NCI-H2196 (cell line): ENCODE data around the gene TMEM40.
A peak's percentile ranks its signal among the peaks of the same experiment; 100 is the strongest.
"Not testable (repeated sequence)": the region's sequence is repeated elsewhere in the genome, so short reads cannot be mapped to it uniquely, and the experiment has no call there.

ENCODE experiments used
- DNase-seq: peaks from one replicate; lab custom pipeline; 2025; ENCODE audit not compliant: unreplicated experiment; lab: John Stamatoyannopoulos, UW

Gene TMEM40

DNA sequence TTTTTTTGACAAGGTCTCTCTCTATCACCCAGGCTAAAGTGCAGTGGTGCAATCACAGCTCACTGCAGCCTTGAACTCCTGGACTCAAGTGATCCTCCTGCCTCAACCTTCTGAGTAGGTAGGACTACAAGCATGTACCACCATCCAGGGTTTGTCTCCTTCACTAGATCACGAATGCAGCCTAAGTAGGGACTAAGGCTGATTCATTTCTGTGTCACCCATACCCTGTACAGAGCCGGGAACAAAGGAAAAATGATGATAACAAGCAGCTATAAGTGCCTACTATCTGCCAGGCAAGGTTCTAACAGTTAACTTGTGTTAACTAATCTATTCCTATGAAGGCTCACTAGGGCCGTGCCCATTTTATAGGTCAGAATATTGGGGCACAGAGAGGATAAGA is 7.0 kb downstream of the TMEM40 start:
- DNase-seq = no peak

DNA sequence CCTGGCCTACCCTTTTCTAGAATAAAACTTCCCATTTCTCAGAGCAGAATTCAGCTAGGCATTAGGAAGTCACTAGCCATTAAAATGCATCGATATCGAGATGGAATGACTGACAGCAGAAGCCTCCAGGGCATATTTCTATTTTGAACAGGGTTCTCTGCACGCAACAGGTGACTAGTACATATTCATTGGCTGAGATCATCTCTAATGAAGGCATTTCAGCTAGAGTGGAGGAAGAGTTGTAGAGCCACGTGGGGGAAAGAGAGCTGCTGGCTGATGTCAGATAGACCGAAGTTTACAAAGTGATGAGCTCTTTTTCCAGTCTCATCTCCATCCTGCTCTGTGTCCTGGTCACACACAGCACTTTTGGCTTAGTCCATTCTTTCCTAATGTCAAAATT is 7.5 kb downstream of the TMEM40 start:
- no peak for DNase-seq

DNA sequence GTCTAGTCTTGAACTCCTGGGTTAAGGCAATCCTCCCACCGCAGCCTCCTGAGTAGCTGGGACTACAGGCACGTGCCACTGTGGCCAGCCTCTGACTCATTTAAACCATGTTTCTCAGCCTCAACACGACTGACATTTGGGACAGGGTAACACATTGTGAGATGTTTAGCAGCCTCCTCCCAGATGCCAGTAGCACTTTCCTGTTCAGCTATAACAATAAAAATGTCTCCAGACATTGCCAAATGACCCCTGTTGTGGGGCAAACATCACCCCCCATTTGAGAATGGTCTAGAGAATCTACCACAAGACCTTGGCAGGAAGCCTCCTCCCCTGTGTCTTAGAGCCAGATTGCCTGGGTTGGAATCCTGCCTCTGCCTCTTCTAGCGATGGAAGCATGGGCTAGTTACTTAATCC is 8.4 kb downstream of the TMEM40 start:
- no peak for DNase-seq

DNA sequence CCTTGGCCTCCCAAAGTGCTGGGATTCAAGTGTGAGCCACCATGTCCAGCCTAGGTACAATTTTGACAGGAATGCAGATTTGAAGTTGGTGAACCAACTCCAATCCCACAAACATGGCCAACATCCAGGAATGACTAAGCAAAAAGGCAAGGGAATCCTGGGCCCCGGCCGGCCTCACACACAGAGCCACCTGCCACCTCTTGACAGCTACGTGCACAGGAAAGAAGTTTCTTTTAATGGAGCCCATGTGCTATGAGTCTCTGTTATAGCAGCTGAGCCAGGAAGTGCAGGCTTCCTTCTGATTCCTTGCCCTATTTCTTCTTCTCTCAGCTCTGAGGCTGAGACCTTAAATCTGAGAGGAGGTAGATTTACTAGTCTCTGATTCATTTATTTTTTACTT is 8.8 kb downstream of the TMEM40 start:
- DNase-seq = peak; percentile 30

DNA sequence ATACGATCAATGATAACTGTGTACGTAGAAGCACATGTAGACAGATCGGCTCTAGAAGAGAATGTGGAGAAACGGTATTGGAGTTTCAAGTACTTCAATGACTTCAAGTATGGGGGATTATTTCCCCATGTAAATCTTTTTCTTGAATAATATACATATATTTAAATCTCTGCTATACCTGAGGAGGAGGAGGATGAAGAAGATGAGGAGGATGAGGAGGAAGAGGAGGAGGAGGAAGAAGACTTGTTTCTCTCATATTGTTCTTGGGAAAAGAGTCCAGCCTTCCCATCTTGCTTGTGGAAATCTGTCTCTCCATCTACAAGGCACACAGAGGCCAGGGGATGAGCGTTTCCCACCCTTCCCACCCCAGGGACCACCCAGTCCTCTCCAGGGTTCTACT is 10.6 kb downstream of the TMEM40 start:
- DNase-seq = no peak

DNA sequence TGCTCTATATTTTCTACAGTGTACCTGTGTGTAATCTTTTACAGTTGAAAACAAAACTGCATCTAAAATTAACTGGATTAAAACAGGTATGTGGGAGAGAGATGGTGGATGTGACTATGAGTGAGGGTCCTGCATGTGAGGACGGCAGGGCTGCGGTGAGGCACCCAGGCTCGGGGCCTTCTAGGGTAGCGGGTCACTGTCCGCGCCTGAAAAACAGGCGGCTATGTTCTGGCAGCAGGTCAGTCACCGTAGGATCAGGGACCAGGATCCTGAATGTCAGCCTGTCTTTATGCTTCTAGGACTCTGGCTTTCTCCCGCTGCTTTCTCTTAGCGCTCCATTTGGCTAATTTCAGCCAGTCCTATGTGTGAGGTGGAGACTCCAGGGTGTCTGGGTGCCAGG is 12.6 kb downstream of the TMEM40 start:
- DNase-seq = no peak

DNA sequence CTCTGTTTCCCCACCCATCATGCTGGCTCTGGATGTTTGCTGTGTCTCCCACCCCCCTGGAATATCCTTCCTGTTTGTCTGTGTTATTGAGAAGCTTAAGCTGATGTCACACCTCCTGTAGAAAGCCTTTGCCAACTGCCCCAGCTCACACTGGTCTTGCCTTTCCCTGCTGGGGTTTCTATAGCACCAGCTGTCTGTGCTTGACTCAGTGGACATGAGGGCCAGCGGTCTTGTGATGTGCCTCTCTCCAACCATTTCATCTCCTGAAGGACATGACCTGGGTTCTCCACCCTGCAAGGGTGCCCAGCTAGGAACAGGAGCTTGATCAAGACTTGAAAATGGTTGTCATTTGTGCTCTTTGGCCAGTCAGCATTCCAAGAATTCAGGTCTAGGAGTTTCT is 14.7 kb downstream of the TMEM40 start:
- DNase-seq = no peak

DNA sequence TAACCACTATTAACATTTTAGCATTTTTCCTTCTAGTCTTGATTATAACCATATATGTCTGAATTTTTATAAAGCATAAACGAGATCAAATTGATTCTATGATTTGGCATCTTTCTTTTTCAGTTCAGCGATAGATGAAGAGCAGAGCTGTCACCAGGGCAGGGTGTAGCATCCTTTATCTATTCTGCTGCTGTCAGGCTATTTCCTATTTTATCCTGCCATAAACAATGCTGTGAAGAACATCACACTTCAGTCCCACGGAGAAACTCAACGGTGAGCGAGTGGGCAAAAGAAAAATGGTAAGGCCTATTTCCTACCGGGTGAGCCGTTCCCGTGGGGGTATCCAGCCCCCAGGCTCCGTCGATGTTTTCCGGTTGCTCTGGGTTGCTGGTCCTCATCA is 15.5 kb downstream of the TMEM40 start:
- no peak for DNase-seq

DNA sequence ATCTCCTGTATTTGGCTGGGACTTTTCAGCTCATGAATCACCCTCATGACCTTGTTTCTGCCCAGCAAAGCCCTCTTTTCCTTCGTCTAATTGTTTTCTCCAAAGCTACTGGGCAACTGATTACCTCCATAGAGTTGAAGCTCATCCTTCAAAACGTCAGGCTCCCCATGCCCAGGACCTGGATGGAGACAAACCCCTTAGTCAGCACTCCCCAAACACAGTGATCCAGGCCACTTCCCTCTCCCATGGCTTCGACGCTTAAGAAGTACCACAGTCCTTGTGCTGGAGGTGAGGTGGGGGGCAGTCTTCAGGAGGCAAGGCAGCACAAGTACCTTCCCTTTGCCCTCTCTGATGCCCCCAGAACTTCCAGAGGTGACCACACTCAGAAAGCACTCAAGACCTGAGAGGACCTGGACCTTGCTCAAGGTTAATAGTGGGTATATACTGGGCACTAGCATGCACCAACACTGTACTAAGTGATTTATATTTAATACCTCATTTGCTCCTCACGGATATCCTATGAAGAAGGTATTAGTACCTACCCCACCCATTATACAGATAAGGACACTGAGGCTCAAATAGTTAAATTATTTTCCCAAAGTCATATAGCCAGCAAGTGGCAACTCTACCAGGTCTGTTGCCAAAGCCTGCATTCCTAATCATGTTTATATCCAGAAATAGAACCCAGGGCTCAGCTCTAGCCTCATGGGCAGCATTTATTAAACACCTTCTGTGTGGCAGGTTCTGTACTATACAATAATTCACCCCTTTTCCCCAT is 16.5 kb downstream of the TMEM40 start:
- no peak for DNase-seq

DNA sequence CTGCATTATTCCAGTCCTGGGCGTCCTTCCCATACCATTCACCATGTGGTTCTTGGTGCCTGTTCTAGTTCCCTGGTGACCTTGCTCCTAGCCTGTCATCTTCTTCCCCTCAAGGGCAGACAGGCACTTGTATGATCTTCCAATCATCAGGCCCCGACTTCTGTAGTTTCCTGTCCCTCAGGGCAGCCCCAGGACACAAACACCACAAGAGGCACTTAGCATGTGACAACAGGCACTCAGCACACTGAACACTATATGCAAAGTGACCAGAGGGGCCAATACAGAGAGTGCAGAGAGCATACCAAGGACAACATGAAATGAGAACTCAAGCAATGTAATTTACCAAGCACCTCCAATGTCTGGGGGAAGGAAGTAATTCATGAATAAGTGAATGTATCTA is 17.9 kb downstream of the TMEM40 start:
- DNase-seq = no peak

DNA sequence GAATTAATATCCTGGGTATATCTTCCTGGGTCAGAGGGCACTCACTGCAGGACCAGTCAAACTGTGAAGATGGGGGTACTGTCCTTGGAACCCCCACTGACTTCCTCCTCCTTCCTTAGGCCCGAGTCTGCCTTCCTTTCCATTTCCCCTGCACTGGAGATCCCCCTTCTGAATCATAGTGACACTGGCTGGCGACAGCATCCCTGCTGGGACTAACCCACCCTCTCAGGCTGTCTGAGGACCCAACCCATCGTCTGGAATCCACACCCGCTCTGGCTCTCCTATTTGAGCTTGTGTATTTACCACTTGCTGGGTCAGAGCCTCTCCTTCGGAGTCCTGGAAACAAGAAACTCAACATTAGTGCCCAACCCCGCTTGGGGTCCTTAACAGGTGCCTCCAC is 21.2 kb downstream of the TMEM40 start:
- no peak for DNase-seq

DNA sequence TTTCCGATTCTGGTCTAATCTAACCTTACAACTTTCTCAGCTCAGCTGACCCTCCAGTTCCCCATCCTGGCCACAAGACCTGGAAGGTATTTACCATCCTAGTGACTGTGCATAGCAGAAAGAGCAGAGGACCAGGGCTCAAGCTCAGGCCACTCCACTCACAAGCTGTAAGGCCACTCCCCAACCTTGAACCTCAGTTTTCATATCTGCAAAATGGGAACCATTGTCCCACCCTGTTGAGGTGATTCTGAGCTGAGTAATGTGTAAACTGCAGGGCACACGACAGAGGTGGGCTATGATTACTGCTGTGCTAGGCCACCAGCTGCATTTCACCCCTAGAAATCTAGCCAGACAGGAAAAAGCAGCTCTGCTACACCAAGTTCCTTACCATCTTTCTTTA is 21.7 kb downstream of the TMEM40 start:
- DNase-seq = no peak

DNA sequence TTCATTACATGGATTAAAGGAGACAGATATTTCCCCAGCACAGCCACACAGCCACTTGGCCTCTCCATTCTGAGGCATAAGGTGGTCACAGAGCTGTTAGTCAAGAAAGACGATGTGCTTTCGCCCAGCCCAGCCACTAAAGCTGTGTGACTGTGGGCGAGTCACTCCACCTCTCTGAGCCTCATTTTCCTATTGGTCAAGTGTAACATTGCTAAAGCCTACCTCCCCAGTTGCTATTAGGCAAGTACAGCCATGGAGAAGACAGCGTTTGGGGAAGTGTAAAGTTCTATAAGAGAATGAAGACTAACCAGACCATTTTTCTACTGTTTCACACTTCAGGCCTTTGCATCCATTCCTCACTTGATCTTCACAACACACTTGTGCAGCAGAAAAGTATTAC is 24.1 kb downstream of the TMEM40 start:
- no peak for DNase-seq

DNA sequence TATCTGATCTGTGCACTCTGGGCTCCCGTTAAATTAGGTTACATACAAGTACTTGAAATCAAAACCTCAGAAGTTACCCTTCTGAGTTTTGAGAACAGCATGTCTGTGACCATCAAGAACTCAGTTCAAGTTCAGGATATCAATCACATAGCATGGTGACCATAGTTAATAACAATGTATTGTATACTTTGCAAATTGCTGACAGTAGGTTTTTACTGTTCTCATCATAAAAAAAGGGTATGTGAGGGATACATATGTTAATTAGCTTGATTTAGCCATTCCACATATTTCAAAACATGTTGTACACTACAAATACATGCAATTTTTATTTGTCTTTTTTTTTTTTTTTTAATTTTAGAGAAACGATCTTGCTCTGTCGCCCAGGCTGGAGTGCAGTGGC is 25.5 kb downstream of the TMEM40 start:
- no peak for DNase-seq

DNA sequence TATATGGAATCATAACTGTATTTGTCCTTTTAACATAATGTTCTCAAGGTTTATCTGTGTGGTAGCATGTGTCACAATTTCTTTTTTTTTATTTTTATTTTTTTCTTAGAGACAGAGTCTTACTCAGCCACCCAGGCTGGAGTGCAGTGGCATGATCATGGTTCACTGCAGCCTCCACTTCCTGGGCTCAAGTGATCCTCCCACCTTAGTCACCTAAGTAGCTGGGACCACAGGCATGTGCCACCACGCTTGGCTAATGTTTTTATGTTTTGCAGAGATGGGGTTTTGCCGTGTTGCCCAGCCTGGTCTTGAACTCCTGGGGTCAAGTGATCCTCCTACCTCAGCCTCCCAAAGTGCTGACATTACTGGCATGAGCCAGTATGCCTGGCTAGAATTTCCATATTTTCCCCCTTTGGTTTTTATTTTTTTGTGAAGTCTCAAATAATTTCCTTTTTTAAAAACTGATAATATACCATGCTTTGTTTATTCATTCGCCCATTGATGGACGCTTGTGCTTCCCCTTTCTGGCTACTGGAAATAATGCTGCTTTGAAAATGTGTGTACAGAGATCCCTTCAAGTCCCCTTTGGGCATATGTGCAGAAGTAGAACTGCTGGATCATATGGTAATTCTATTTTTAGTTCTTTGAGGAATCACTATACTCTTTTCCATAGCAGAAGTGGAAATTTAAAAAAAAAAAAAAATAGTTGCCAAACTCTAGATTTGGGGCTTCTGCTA is 28.4 kb downstream of the TMEM40 start:
- no peak for DNase-seq

DNA sequence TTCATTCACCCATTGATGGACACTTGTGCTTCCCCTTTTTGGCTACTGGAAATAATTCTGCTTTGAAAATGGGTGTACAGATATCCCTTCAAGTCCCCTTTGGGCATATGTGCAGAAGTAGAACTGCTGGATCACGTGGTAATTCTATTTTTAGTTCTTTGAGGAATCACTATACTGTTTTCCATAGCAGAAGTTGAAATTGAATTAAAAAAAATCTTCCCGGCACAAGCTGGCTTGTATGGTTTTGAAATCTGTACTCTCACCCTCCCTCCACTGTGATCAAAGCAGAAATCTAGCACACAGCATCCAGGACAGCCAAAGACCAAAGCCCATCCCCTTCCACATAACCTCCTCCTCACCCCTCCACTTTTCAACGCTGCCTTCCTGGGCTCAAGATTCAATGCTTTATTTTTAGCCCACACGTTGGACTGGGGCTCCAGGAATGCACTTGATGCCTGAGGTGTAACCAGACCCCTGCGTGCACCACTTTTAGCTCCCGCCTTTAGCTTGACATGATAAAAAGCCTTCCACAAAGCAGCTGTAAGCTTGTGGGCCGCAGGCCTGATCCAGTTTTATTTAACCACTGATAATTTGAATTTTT is 29.9 kb downstream of the TMEM40 start:
- DNase-seq = no peak

DNA sequence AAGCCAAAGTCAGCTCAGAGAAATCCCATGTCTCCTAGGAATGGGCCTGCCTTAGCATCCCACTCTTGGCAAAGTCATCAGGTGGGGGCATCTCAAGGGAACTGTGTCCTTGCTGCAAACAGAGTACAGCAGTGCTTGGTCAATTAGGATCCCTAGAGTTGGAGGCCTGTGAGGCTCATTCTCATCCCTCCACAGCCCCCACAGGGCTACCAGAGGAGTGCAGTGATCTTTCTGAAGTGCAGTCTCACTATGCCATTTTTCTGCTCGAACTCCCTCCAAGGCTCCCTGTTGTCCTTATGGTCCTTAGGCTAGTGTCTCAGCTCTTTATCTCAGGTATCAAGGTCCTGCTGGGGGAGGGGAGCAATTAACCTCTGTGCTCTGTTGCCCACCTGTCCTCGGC is 31.1 kb downstream of the TMEM40 start:
- DNase-seq = no peak

DNA sequence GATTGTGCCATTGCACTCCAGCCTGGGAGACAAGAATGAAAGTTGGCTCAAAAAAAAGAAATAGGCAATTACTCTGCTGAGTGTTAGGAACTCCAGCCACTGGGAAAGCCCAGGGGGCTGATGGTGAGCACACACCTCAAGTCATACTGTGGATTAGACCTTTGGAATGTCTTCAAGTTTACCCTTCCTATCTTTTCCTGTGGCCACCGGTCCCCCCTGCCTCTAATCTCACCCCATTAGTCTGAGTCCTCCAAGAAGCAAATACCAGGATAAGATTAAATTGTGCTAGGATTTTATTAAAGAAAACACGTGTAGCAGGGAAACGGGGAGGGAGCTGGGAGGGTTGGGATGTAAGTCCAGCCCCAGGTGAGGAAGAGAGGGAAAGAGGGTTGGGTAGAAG is 31.6 kb downstream of the TMEM40 start:
- no peak for DNase-seq

DNA sequence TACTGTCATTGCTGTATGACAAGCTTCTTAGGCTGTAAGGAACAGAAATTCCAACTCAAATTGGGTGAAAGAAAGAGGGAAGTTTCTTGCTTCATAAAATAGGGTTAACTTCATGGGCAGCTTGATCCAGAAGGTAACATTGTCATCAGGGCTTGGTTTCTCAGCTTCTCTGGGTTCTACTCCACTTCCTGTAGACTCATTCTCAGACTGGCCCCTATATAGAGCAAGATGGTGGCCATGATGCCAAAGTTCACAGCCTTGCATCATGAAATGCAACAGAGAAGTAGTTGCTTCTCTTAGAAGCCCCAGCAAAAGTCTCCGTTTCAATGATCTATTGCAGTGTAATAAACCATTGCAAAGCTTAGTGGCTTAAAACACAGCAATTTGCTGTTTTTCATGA is 33.6 kb downstream of the TMEM40 start:
- no peak for DNase-seq

DNA sequence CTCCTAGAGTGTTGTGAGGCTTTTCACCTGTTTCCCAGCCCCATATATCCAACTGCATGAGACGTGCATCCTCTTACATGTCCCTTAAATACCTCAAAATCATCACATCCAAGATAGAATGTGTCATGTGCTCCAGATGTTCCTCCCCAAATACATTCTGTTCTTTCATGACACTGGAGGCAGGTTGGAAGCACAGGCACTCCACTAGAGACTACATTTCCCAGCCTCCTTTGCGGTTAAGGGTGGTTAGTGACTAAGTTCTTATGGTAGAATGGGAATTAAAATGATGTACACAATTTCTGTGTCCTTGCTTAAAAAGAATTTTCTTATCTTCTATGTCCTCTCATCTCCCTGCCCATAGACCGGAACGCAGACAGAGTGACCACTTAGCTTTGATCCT is 34.3 kb downstream of the TMEM40 start:
- DNase-seq = no peak

DNA sequence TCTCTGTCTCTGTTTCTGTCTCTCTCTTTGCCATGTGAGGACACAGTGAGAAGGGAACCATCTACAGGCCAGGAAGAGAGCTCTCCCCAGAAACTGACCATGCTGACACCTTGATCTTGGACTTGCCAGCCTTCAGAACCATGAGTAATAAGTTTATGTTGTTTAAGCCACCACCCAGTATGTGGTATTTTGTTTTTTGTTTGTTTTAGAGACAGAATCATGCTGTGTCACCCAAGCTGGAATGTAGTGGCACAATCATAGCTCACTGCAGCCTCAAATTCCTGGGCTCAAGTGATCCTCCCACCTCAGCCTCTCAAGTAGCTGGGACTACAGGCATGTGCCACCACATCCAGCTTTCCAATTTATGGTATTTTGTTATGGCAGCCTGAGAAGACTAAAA is 35.7 kb downstream of the TMEM40 start:
- not testable (repeated sequence) for DNase-seq

DNA sequence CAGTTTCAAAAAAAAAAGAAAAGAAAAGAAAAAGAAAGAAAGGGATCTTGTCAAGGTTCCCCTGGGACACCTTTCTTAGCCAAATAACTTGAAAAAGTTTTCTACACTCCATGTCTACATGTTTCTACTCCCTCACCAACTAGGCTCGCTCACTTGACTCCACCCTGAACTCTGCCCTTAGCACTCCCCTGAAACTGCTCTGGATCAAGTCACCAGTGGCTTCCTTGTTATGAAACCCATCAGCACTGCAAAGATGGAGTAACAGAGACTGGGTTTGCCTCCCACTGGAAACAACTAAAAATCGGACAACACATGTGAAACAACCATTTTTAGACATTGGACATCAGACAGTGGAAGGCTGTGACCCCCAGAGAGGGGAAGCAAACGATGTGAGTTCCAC is 36.8 kb downstream of the TMEM40 start:
- DNase-seq = no peak
